22Rv1 (cell line): ENCODE data around the gene SETBP1.

Experiments
- CTCF ChIP-seq: fragments of 450-650 bp; IDR thresholded peaks from 2 replicates; pipeline ENCODE4 v1.5.1; 2017; ENCODE audit warnings: mild to moderate bottlenecking
- ZFX ChIP-seq: fragments of 450-650 bp; IDR thresholded peaks from 2 replicates; pipeline ENCODE4 v1.6.1; 2017; ENCODE audit warnings: antibody characterized with exemption, borderline replicate concordance

- TF ChIP-seq CTCF = no peak
- TF ChIP-seq ZFX = no peak
These were observed 19.0 kb downstream of the SETBP1 start for GRCh38 chr18:44699572-44700261.
